OCI-LY7 (cell line): ENCODE data around the gene DYNLT2B. TPM values are rescaled to one million over a fixed set of nuclear protein-coding genes. Genes with fewer than 3 reads are reported as not detected.

Experiments used
- BruUV-seq: library from RNA; stranded (reverse); fragments of 400-500 nt; replicated peaks from 2 replicates; lab custom pipeline; 2021; lab: Mats Ljungman, UMichigan
- CTCF ChIA-PET: fragments of 300-600 bp; sonication (Branson Sonifier 250); formaldehyde crosslinking; loops from one replicate; lab custom pipeline; 2022; ENCODE audit warnings: antibody characterized with exemption; ENCODE audit not compliant: unreplicated experiment; lab: Charles Lee
- POLR2A ChIA-PET: fragments of 300-600 bp; sonication (Branson Sonifier 250); formaldehyde crosslinking; loops from one replicate; lab custom pipeline; 2022; ENCODE audit warnings: antibody characterized with exemption; lab: Charles Lee
- DNase-seq: peaks from one replicate; pipeline ENCODE4 v3.0.0-alpha.2; 2015; ENCODE audit warnings: low spot score
- H2AFZ ChIP-seq: fragments of 200-600 bp; sonication (generic), shearing (Covaris generic); 2 replicates; pipeline ENCODE4 v1.6.1; 2014; ENCODE audit warnings: mild to moderate bottlenecking, antibody characterized with exemption, low read length, moderate library complexity
- H3K27ac ChIP-seq: fragments of 200-600 bp; sonication (generic); 2 replicates; pipeline ENCODE4 v1.5.1; 2014; ENCODE audit warnings: mixed run types, low read depth, mild to moderate bottlenecking, moderate library complexity, low read length, inconsistent platforms; ENCODE audit not compliant: poor library complexity, severe bottlenecking
- H3K36me3 ChIP-seq: fragments of 200-600 bp; sonication (generic); 2 replicates; pipeline ENCODE4 v1.6.1; 2014; ENCODE audit warnings: mild to moderate bottlenecking, antibody characterized with exemption, low read length, moderate library complexity, mixed read lengths; ENCODE audit not compliant: insufficient read depth
- H3K4me1 ChIP-seq: fragments of 200-600 bp; sonication (generic); 2 replicates; pipeline ENCODE4 v1.5.1; 2014; ENCODE audit warnings: mild to moderate bottlenecking, low read length; ENCODE audit not compliant: insufficient read depth, poor library complexity, severe bottlenecking
- H3K4me2 ChIP-seq: fragments of 200-600 bp; sonication (generic); 2 replicates; pipeline ENCODE4 v1.6.1; 2014; ENCODE audit warnings: mild to moderate bottlenecking, low read length
- H3K4me3 ChIP-seq: fragments of 200-600 bp; sonication (generic); 2 replicates; pipeline ENCODE4 v1.5.1; 2014; ENCODE audit warnings: mild to moderate bottlenecking, low read depth, low read length; ENCODE audit not compliant: poor library complexity, severe bottlenecking
- H3K79me2 ChIP-seq: fragments of 200-600 bp; sonication (generic); 2 replicates; pipeline ENCODE4 v1.6.1; 2016; ENCODE audit warnings: low read depth, mild to moderate bottlenecking, low read length, moderate library complexity, mixed read lengths; ENCODE audit not compliant: insufficient read depth
- H3K9me2 ChIP-seq: fragments of 200-600 bp; sonication (generic); 2 replicates; pipeline ENCODE4 v1.6.1; 2016; ENCODE audit warnings: mild to moderate bottlenecking, low read length, mixed read lengths; ENCODE audit not compliant: insufficient read depth
- H3K9me3 ChIP-seq: fragments of 200-600 bp; sonication (generic); 2 replicates; pipeline ENCODE4 v1.6.1; 2014; ENCODE audit warnings: mild to moderate bottlenecking, mixed run types, low read length, mixed read lengths
- H4K20me1 ChIP-seq: fragments of 200-600 bp; sonication (generic); 2 replicates; pipeline ENCODE4 v1.6.1; 2014; ENCODE audit warnings: mild to moderate bottlenecking, antibody characterized with exemption, low read length, moderate library complexity, mixed read lengths; ENCODE audit not compliant: insufficient read depth
- CTCF ChIP-seq: fragments of 200-600 bp; sonication (generic); conservative IDR thresholded peaks from 2 replicates; pipeline ENCODE4 v1.5.1; 2014; ENCODE audit warnings: mild to moderate bottlenecking, antibody characterized with exemption, low read length, moderate library complexity, mixed read lengths
- EZH2phosphoT487 ChIP-seq: fragments of 200-600 bp; sonication (generic); IDR thresholded peaks from 2 replicates; pipeline ENCODE4 v1.6.1; 2018; ENCODE audit warnings: low read depth, borderline replicate concordance, mild to moderate bottlenecking, mixed run types, antibody characterized with exemption, low read length, moderate library complexity, mixed read lengths
- intact Hi-C: fragments of 100-400 bp; cut with micrococcal nuclease; formaldehyde crosslinking; loops from one replicate; pipeline ENCODE4 v1.10.0; 2022; ENCODE audit not compliant: unreplicated experiment
- total RNA-seq, 2 experiments: library from RNA; depleted of rRNA in 1 of 2; stranded (reverse); fragments of >200 nt in 1 of 2; shearing (Covaris generic) in 1 of 2; gene quantifications; 2 replicates each; pipeline ENCODE4 v1.2.3, GENCODE V29; 2014 to 2022

DYNLT2B gene
- total RNA-seq, 2 experiments from 2014 or later = 17.9 to 21.5 TPM

GRCh38 chr3:196334982-196335381, 16.9 kb upstream of the DYNLT2B start:
- ChIA-PET CTCF (no interaction called here), POLR2A (no interaction called here)
- no peaks in the 10 kb centered on the region for H3K9me3 ChIP-seq
- H4K20me1 ChIP-seq = no peaks in the 10 kb centered on the region
- no peak overlapping the region for H2AFZ ChIP-seq
- H3K4me3 ChIP-seq = no peak overlapping the region
- no peak overlapping the region for H3K27ac ChIP-seq
- no peaks in the 10 kb centered on the region for H3K4me1 ChIP-seq
- no peak for DNase-seq
- no peaks in the 10 kb centered on the region for H3K9me2 ChIP-seq
- TF ChIP-seq CTCF = no peak
- TF ChIP-seq EZH2phosphoT487 = no peak
- intact Hi-C loops = no loop called here
- no peak overlapping the region for H3K4me2 ChIP-seq
- H3K79me2 ChIP-seq = no peaks in the 10 kb centered on the region
- H3K36me3 ChIP-seq = no peaks in the 10 kb centered on the region
- no TSS peak for BruUV-seq

DNA sequence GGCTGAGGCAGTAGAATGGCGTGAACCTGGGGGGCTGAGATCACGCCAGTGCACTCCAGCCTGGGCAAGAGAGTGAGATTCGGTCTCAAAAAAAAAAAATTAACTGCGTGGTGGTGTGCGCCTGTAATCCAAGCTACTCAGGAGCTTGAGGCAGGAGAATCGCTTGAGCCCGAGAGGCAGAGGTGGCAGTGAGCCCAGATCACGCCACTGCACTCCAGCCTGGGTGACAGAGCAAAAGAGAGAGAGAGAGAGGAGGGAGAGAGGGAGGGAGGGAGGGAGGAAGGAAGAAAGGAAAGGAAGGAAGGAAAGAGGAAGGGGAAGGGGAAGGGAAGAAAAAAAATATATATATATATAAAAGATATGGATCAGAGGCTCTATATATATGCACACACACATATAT, 14.1 kb upstream of the DYNLT2B start:
- H3K4me3 ChIP-seq = no peak overlapping the region
- intact Hi-C loops = no loop called here
- BruUV-seq = no TSS peak
- no peak for TF ChIP-seq EZH2phosphoT487
- no peak for TF ChIP-seq CTCF
- H2AFZ ChIP-seq = no peak overlapping the region
- no peaks in the 10 kb centered on the region for H3K9me2 ChIP-seq
- no peaks in the 10 kb centered on the region for H4K20me1 ChIP-seq
- H3K4me1 ChIP-seq = no peaks in the 10 kb centered on the region
- H3K36me3 ChIP-seq = no peaks in the 10 kb centered on the region
- CTCF ChIA-PET = no interaction called here
- H3K9me3 ChIP-seq = no peaks in the 10 kb centered on the region
- POLR2A ChIA-PET = no interaction called here
- H3K79me2 ChIP-seq = no peaks in the 10 kb centered on the region
- no peak for DNase-seq
- H3K4me2 ChIP-seq = no peak overlapping the region
- no peak overlapping the region for H3K27ac ChIP-seq

- no TSS peak for BruUV-seq
- CTCF ChIA-PET = no interaction called here
Measured at GRCh38 chr3:196327405-196327804, 9.4 kb upstream of the DYNLT2B start.

More at GRCh38 chr3:196327405-196327804, 9.4 kb upstream of the DYNLT2B start:
- POLR2A ChIA-PET = no interaction called here
- intact Hi-C loops = no loop called here
- Histone ChIP-seq H3K4me1 (no peaks in the 10 kb centered on the region), H3K4me3 (no peak overlapping the region), H2AFZ (no peak overlapping the region), H4K20me1 (no peaks in the 10 kb centered on the region), H3K79me2 (no peaks in the 10 kb centered on the region), H3K9me3 (no peaks in the 10 kb centered on the region), H3K4me2 (no peak overlapping the region), H3K27ac (no peak overlapping the region), H3K36me3 (no peaks in the 10 kb centered on the region), H3K9me2 (no peaks in the 10 kb centered on the region)
- no peak for DNase-seq
- TF ChIP-seq CTCF (no peak), EZH2phosphoT487 (no peak)
